Measurements from ENCODE around the gene PTPRJ.

Gene PTPRJ

GRCh38 chr11:47986742-47987141 lies 6.4 kb downstream of the PTPRJ start:
- Histone ChIP-seq H3K9me2 (replicated peaks; ENCODE audit: low read depth, low read length) (no peaks in the 10 kb centered on the region), H3K79me2 (ENCODE audit: insufficient read depth, low read length) (no peaks in the 10 kb centered on the region), H3K4me2 (ENCODE audit: low read depth, low read length, poor library complexity, severe bottlenecking) (no peak overlapping the region)

GRCh38 chr11:47987310-47987709 lies 7.0 kb downstream of the PTPRJ start:
- H3K9me3 ChIP-seq (ENCODE audit: insufficient read depth, low read depth, low read length): no peaks in the 10 kb centered on the region
- no peak overlapping the region for H3K4me3 ChIP-seq (ENCODE audit: low read length, poor library complexity, severe bottlenecking)
- peaks cover 12% of the 10 kb centered on the region for H3K4me1 ChIP-seq (ENCODE audit: insufficient read depth, low read length, poor library complexity, severe bottlenecking)
- no peaks in the 10 kb centered on the region for H3F3A ChIP-seq (ENCODE audit: low read depth)
- H4K20me1 ChIP-seq (ENCODE audit: insufficient read depth, low read length, poor library complexity, severe bottlenecking): no peaks in the 10 kb centered on the region
- H2AFZ ChIP-seq (ENCODE audit: low read length): no peak overlapping the region
- TF ChIP-seq CTCF (conservative IDR thresholded peaks at IDR 0.05; ENCODE audit: low read length) (no peak), EZH2phosphoT487 (IDR thresholded peaks at IDR 0.05; ENCODE audit: borderline replicate concordance) (no peak)
- no peaks in the 10 kb centered on the region for H3K36me3 ChIP-seq (ENCODE audit: insufficient read depth, low read length)
- no peak overlapping the region for H3K9ac ChIP-seq (ENCODE audit: low read depth, low read length, poor library complexity, severe bottlenecking)
- no peaks in the 10 kb centered on the region for H3K79me2 ChIP-seq (ENCODE audit: insufficient read depth, low read length)
- H3K4me2 ChIP-seq (ENCODE audit: low read depth, low read length, poor library complexity, severe bottlenecking): no peak overlapping the region
- no peaks in the 10 kb centered on the region for H3K9me2 ChIP-seq (replicated peaks; ENCODE audit: low read depth, low read length)
- H3K27me3 ChIP-seq (ENCODE audit: insufficient read depth, low read length, poor library complexity, severe bottlenecking): no peaks in the 10 kb centered on the region

More at GRCh38 chr11:47986742-47987141, 6.4 kb downstream of the PTPRJ start:
- H3K27me3 ChIP-seq (ENCODE audit: insufficient read depth, low read length, poor library complexity, severe bottlenecking): peaks cover 4% of the 10 kb centered on the region
- TF ChIP-seq EZH2phosphoT487 (IDR thresholded peaks at IDR 0.05; ENCODE audit: borderline replicate concordance) (no peak), CTCF (conservative IDR thresholded peaks at IDR 0.05; ENCODE audit: low read length) (no peak)
- H3K4me3 ChIP-seq (ENCODE audit: low read length, poor library complexity, severe bottlenecking): no peak overlapping the region
- no peak overlapping the region for H2AFZ ChIP-seq (ENCODE audit: low read length)
- no peaks in the 10 kb centered on the region for H4K20me1 ChIP-seq (ENCODE audit: insufficient read depth, low read length, poor library complexity, severe bottlenecking)
- no peak overlapping the region for H3K9ac ChIP-seq (ENCODE audit: low read depth, low read length, poor library complexity, severe bottlenecking)
- H3F3A ChIP-seq (ENCODE audit: low read depth): no peaks in the 10 kb centered on the region
- peaks cover 12% of the 10 kb centered on the region for H3K4me1 ChIP-seq (ENCODE audit: insufficient read depth, low read length, poor library complexity, severe bottlenecking)
- H3K36me3 ChIP-seq (ENCODE audit: insufficient read depth, low read length): no peaks in the 10 kb centered on the region
- no peaks in the 10 kb centered on the region for H3K9me3 ChIP-seq (ENCODE audit: insufficient read depth, low read depth, low read length)

- TF ChIP-seq EZH2phosphoT487 (IDR thresholded peaks at IDR 0.05; ENCODE audit: borderline replicate concordance) (no peak), CTCF (conservative IDR thresholded peaks at IDR 0.05; ENCODE audit: low read length) (no peak)
- Histone ChIP-seq H3F3A (ENCODE audit: low read depth) (no peaks in the 10 kb centered on the region), H3K36me3 (ENCODE audit: insufficient read depth, low read length) (no peaks in the 10 kb centered on the region), H3K4me1 (ENCODE audit: insufficient read depth, low read length, poor library complexity, severe bottlenecking) (peaks cover 10% of the 10 kb centered on the region), H3K27me3 (ENCODE audit: insufficient read depth, low read length, poor library complexity, severe bottlenecking) (no peaks in the 10 kb centered on the region), H3K9me2 (replicated peaks; ENCODE audit: low read depth, low read length) (no peaks in the 10 kb centered on the region), H3K9ac (ENCODE audit: low read depth, low read length, poor library complexity, severe bottlenecking) (no peak overlapping the region), H2AFZ (ENCODE audit: low read length) (no peak overlapping the region), H3K79me2 (ENCODE audit: insufficient read depth, low read length) (no peaks in the 10 kb centered on the region), H3K4me2 (ENCODE audit: low read depth, low read length, poor library complexity, severe bottlenecking) (no peak overlapping the region), H4K20me1 (ENCODE audit: insufficient read depth, low read length, poor library complexity, severe bottlenecking) (no peaks in the 10 kb centered on the region), H3K4me3 (ENCODE audit: low read length, poor library complexity, severe bottlenecking) (no peak overlapping the region), H3K9me3 (ENCODE audit: insufficient read depth, low read depth, low read length) (no peaks in the 10 kb centered on the region)
Measured at GRCh38 chr11:47987781-47988180, 7.4 kb downstream of the PTPRJ start.

Data from Loucy (cell line).